Head of caudate nucleus (tissue), 42 donors: Measurements from ENCODE around the gene WNT2.
A peak's percentile ranks its signal among the peaks of the same experiment; 100 is the strongest.

ENCODE experiments used
- DNase-seq, 42 donors: peaks; one replicate each; pipeline versions ENCODE4 v3.0.0 to v3.0.0-alpha.2; 2020 to 2021; ENCODE audit warnings: mixed read lengths in 7 of 42
- intact Hi-C: fragments of 100-400 bp; cut with DNase I; formaldehyde crosslinking; loops from one replicate; pipeline ENCODE4 v1.15.0; 2022

The WNT2 gene

DNA sequence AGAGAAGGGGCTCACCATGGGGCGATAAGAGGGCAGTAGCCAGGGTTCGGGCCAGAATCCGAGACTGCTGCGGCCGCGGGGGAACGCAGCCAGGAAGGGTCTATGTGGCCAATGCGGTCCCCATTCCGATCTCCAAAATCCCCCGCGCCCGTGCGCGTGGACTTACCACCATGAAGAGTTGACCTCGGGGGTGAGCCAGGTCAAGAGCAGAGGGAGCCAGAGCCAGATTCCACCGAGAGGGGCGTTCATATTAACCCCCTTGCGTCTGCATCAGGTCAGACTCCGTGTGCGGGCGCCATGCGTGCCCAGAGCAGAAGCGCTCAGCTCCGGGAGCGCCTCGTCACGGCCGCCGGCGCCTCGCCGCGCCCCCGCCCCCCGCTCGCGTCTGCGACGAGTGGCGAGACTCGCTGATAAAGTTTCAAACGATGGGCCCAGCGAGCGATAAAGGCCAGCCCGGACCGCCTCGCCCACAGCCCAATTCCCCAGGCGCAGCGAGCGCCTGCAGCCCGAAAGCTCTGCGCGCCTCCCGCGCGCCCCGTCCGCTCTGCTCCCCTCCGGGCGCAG, at the start of gene WNT2:
TSS of gene WNT2 (minus strand) at position 318 of the 564 bp plus-strand sequence. CDS start at position 249, 69 bp downstream.
- intact Hi-C loops = no loop called here
- peak in 5 of 42 donors; percentile 6 to 36 (median 11) for DNase-seq

DNA sequence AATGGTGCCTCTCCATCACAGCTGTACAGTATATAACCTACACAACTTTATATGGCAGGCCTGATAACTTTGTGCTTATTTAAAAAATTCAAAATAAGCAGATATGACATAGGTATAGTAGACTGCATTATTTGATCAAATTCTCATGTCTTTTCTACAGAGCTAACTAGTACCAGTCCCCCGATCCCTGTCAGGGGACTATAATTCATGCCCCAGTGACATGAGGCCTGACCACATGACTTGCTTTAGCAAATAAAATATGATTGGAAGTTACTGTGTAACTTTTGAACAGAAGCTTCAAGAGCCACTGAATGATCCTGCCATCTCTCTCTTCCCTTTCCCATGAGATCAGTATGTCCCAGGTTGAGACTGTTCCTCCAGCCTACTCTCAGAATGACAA, 49.2 kb upstream of the WNT2 start:
- no peak for DNase-seq
- intact Hi-C loops = loop anchor here (10.0 kb wide), 1 partner anchor 57 kb away; no protein-coding TSS in a partner anchor

DNA sequence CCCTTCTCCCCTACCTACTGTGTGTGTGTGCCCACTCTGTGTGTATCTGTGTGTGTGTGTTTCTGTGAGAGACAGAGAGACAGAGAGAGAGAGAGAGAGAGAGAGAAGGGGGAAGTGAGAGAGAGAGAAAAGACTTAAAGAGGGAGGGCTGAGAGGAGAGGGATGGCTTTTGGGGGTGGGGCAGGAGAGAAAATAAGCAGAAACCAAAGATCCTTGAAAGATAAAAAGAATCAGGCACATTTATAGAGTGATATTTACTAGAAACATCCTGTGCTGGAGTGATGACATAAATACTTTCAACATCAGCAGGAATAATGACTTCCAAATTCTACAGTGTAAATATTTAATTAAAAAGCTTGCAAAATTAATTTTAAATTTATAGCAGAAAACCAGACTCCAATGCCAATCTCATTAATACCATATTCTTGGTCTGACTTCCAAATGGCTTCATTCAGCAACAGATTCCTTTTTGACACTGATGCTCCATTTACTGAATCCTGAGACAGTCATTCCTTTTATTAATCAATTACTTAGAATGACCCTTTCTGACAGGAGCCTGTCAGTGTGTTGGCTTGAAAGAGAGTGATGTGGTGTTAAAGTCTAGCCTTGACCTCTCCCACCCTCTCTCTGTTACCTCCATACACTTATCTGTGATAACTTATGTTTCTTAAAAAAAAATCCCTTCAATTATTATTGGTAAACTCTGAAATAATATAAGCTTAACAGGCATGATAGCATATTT, 41.7 kb upstream of the WNT2 start:
- intact Hi-C loops = no loop called here
- DNase-seq = no peak

DNA sequence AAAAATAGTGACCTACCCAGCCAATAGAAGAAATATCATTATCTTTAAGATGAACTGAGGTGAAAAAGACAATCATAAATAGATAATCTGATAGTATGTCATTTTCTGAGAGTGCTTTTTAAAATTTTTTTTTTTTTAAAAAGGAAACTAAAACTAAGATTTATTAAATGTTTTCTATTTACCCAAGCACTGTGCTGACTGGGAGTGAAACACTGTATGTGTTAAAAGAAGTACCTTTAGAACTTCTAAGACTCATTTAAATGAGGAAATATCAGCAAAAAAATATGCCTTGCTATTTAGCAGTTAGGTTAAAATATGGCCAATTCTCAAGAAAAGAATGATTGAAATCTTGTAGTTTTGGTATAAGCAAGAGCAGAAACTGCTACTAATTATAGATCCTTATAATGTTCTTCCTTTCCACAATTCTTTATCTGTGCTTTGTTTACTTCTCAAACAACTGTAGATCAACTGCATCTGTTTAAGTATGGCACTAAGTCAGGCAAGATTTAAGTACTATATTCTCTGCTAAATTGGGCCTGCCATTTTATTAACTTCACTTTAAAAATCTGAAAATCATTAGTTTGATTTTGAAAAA, 39.5 kb upstream of the WNT2 start:
- intact Hi-C loops = no loop called here
- DNase-seq = no peak

DNA sequence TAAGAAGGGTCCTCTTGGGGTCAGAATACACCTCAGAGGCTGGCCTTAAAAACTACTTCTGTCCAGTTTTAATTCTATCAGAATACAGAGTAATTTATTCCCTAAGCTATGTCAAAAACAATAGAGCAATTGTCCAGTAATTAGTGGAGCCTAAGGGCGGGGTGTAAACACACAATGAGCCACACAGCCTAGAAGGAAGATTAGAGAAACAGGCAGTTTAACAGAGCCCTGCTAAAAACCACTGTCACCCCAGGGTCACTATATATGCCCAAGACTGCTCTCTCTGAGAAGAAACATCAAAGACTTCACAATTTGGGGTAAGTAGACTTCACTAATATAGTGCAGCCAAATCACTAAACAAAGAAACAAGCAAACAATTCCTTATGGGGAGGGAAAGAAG, 27.2 kb upstream of the WNT2 start:
- peak in 24 of 42 donors; percentile 7 to 74 (median 38) for DNase-seq
- intact Hi-C loops = no loop called here

DNA sequence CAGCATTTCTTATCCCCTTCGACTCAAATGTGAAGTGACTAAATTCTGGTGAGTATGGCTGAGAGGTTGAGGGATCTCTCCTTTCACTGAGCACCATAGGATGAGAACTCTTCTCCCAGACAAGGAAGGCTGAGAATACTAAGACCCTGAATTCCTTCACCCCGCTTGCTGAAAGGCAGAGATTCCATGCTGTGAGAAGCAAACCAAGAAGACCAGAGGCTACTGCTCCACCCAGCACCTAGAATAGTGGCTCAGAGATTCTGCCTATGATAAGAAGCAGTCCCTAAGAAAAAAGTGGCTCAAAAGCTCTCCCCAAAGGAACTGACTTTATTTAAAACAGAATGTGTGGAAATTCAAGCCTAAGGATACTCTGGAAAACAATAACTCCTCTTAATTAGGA, 26.7 kb upstream of the WNT2 start:
- intact Hi-C loops = no loop called here
- DNase-seq = peak in 1 of 42 donors; percentile 16

DNA sequence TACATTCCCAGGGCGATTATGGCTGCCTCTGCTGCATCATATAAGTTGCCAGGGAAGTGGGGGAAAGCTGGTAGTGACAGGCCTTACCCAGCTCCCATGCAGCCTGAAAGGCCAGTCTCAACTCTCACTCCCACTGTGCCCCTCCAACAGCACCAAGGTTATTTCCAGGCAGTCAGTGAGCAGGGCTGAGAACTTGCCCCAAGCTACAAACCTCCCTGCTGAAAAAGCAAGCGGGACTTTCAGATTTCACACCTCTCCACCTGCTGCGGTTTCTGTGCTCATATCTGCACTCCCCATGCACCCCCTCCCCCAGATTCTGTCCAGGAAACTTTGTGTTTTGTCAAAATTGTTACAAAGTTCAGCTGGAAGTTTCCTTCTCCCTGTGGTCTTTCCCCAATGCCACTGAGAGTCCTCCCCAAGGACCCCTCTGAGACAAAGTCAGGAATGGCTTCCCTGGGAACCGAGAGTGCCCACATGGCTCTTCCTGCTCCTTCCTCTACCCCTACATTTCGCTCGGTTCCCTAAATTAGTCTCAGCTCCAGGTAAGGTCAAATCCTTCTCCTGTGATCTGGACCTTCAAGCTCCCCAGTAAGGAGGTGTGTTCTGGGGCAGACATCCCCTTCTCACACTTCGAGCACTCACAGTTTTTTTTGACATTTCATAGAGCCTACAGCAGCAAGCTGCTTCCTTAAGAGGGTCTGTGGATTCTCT, 25.3 kb upstream of the WNT2 start:
- DNase-seq = no peak
- intact Hi-C loops = no loop called here

DNA sequence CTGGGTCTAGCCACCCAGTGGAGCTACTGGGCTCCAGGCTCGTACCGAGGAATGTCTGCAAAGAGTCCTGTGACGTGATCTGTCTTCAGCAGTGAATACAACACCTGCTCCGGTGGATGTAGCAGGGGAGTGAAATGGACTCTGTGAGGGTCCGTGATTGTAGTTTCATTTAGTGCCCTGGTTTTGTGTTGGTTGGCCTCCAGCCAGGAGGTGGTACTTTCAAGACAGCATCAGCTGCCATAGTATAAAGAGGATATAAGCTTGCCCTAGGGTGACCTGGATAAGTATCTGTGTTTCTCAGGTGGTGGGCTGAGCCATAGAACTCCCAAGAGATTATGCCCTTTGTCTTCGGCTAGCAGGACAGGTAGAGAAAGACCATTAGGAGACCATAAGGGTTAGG, 24.6 kb upstream of the WNT2 start:
- intact Hi-C loops = no loop called here
- no peak for DNase-seq

DNA sequence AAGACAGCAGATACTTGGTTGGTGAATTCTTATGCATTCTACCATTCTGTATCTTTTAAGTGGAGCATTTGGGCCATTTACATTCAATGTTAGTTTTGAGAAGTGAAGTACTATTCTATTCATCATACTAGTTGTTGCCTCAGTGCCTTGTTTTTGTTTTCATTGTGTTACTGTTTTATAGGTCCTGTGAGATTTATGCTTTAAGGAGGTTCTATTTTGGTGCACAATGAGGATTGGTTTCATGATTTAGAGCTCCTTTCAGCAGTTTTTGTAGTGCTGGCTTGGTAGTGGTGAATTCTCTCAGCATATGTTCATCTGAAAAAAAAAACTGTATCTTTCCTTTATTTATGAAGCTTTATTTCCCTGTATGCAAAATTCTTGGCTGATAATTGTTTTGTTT, 23.3 kb upstream of the WNT2 start:
- DNase-seq = no peak
- intact Hi-C loops = no loop called here

DNA sequence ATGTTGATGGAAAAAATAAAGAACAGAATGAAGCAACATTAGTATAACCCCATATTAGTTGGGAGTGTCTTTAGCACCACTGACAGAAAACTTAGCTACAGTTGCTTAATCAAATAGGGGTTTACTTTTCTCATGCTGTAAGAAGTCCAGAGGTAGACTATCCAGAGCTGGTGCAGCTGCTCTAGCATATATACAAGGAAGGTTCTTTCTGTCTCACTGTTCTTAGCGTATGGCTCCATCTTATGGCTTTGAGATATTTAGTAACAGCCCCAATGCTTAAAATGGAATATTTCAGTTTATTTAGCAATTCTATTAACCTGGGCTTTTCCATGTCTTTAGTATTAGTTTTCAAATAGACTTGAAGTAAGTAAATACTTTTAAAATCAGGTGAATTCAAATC, 15.2 kb upstream of the WNT2 start:
- DNase-seq = no peak
- intact Hi-C loops = no loop called here

DNA sequence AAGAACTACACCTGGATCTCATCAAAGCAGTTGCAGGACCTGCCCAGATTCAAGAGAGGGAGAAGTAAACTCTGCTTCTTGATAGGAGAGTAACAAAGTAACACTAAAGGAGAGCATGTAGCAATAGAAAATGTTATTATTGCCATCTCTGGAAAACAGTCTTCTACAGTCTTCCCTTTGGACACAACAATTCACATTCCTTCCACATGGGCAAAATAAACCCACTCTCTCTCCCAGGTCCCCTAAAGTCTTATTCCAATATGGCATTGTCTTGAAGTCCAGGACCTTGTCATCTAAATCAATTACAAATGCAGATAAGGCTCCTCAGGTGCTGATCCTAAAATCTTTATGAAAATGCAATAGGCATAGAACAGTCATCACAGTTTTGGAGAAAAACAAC, 10.3 kb upstream of the WNT2 start:
- intact Hi-C loops = no loop called here

DNA sequence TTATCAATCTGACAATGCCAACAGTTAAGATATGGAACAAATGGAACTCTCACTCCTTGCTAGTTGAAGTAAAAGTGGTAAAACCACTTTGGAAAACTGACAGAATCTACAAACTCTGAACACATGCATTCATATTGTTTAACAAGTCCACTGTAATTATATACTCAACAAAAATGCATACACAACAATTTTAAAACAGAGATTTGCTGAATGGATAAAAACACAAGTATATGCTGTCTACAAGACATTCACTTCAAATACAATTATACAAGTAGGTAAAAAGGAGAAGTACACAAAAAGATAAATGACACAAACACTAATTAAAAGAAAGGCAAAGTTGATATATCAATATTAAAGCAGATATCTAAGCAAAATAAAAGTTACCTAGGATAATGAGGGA, 9.2 kb upstream of the WNT2 start:
- intact Hi-C loops = no loop called here
- no peak for DNase-seq

More for the DNA sequence above, 10.3 kb upstream of the WNT2 start:
- DNase-seq = no peak

DNA sequence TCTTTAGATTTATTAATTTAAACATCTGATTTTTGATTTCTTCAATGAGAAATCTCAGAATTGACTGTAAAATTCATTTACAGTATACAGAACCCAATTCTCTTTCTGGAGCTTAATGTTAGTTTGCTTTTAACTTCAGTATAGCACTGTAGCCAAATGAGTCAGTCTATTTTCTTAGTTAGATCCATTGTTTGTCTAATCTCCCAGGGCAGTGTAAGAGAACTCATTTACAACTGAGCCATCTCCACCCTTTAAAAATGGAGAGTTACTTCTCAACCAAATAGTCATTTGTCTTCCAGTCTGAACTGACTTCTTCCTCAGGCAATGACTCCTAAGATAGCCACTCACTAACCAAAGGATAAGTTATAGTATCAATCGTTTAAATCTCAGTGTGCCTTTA, 3.0 kb upstream of the WNT2 start:
- DNase-seq = no peak
- intact Hi-C loops = no loop called here

DNA sequence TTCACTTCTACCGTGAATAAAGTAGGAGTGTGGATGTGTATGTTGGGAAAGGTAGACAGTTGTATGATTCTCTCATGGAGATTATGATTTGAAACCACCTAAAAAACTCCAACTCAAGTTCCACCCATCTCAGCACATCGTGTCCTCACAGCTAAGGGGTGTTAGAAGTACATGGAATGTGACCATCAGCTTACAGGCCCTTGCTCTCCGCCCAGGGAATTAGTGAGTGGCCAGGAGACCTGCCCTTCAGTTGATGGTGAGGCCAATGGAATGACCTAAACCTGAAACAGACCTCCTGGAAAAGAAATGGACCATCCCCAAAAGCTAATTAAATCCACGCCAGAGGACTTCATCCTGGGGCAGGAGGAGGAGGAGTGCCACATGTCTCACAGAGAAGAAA, 2.1 kb upstream of the WNT2 start:
- DNase-seq = no peak
- intact Hi-C loops = no loop called here

DNA sequence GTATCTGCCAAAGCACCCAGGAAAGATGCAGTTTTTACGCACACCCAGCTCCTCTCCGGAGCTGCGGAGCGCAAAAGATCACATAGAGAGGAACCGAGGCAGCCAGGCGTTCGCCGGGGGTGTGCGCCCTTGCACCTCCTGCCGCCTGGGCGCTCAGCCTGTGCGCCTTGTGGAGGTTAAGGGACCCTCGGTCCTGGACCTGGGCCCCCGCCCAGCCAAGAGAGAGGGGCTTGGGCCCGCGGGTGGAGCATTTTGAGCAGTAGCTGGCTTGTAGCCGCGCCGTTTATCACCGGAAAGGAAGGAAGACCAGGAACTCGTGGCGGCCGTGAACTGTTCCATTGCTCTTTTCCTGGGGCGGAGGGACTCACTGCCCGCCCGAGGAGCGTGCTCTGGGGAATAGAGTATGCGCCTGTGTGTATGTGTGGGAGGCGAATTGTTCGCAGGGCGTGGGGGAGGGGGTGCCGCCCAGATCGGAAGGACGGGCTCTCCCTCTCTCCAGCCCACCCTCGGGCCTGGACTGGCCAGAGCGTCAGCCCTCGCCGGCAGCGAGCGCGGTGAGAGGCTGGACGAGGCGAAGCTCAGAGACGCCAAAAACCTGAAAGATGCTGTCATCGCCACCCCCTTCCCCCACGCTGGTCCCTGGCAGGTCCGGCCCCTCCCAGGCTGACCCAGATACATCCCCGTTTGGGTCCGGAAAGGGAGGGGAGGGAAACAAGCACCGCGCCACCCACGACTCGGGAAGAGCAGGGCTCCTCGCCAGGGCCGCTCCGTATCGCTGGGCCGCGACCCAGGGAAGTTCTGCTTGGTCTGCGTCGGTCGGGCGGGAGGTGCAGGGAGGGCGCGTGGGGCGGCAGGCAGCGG, 1.2 kb upstream of the WNT2 start:
- intact Hi-C loops = no loop called here
- peak in 30 of 42 donors; percentile 8 to 55 (median 34) for DNase-seq

DNA sequence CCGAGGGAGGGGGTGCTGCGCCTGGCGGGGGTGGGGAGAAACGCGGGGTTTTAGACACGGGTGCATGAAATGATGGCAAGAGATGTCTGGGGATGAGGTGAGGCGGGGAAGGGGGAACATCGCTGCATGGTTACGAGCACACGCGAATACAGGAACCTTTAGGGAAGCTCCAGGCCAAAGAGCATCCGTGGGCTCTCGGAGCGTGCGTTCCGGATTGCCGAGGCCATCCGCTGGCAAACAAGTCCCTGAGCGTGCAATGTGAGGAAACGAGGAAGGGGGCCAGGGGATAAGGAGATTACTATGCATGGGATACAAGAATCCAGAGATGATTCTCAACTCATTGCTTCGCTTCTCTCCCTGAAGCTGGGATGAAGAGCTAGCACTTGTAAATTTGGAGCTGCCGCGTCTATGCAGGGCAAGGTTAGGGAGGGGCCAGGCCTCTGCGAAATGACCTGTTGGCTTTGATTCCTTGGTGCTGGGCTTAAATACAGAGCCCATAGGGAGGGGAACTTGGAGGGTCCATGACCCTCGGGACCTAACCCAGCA, 520 bp upstream of the WNT2 start:
- peak in 7 of 42 donors; percentile 5 to 27 (median 18) for DNase-seq
- intact Hi-C loops = no loop called here

DNA sequence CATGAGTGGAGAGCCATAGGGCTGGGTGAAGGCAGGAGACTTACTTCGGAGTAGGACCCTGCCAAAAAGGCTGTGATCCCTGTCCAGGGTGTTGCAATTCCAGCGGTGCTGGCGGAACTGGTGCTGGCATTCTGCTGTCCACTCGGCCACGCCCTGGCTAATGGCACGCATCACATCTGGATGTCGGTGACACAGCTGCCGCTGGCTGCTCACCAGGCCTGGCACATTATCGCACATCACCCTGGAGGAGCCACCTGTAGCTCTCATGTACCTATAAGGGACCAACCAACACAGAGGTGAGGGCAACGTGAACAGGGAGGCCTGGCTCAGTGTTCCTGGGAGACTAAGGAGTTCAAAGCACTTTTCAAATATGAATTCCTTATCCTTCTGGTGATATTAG, 2.3 kb downstream of the WNT2 start:
- no peak for DNase-seq

DNA sequence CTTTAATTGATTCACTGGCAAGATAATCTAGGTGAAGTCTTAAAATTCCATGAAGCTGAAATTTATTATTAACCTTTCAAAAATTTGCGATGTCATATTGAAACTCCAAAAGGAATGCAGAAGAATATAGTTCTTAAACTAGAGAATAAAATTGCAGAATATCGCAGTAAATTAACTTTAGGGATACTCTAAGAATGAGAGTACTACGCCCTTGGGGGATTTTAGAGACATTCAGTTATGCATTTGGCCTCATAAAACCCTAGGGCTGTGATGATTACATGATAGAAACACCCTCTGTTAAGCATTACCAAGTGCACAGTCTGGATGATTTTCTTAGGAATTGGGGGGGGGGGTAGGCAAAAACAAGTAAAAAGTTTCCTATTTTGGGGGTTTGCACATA, 3.7 kb downstream of the WNT2 start:
- intact Hi-C loops = loop anchor here (10.0 kb wide), 1 partner anchor 56 kb away; no protein-coding TSS in a partner anchor
- DNase-seq = no peak

More for the DNA sequence above, 2.3 kb downstream of the WNT2 start:
- intact Hi-C loops = no loop called here

DNA sequence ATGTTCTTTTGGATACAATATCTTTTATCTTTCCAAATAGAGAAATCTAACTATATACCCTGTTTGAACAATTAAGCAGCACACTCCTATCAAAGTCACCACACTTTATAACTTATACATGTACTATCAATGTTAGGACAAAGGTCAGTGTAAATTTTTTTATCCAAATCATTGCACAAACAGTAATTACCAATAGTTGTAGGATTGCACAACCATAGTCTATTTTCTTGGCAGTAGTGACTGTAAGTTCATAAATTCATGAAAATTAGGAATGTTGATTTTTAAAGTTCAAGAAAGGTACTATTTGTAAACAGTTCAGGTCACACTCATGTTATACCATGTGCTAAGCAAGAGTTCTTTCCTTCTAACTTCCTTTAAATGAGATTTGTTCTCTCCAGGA, 9.3 kb downstream of the WNT2 start:
- intact Hi-C loops = loop anchor here (10.0 kb wide), 1 partner anchor 61 kb away; no protein-coding TSS in a partner anchor
- no peak for DNase-seq
